WERI-Rb-1 (cell line): ENCODE results near the gene ING2.

Source experiments
- DNase-seq: peaks from one replicate; pipeline ENCODE4 v3.0.0-alpha.2; 2020
- H3K27ac ChIP-seq: fragments of 250-450 bp; sonication (Bioruptor Pico); 2 replicates; pipeline ENCODE4 v1.5.1; 2020; ENCODE audit warnings: mild to moderate bottlenecking, moderate library complexity
- H3K27me3 ChIP-seq: fragments of 250-450 bp; sonication (Bioruptor Pico); 2 replicates; pipeline ENCODE4 v1.5.1; 2021; ENCODE audit warnings: mild to moderate bottlenecking, low read depth, moderate library complexity; ENCODE audit not compliant: insufficient read depth, severe bottlenecking
- H3K36me3 ChIP-seq: fragments of 250-450 bp; sonication (Bioruptor Pico); 2 replicates; pipeline ENCODE4 v1.5.1; 2020; ENCODE audit warnings: mild to moderate bottlenecking, moderate library complexity
- H3K4me3 ChIP-seq: 2 replicates; pipeline ENCODE4 v1.5.1; 2011; ENCODE audit warnings: low read depth, mild to moderate bottlenecking, control low read depth, low read length
- H3K9me3 ChIP-seq: fragments of 250-450 bp; sonication (Bioruptor Pico); 2 replicates; pipeline ENCODE4 v1.5.1; 2021; ENCODE audit warnings: mild to moderate bottlenecking, moderate library complexity; ENCODE audit not compliant: severe bottlenecking
- TF ChIP-seq, protein P1 (sequence below): IDR thresholded peaks from 2 replicates; pipeline ENCODE4 v1.5.1; 2011; ENCODE audit warnings: low read depth, mild to moderate bottlenecking, control low read depth, inconsistent platforms, low read length

ING2 gene

DNA sequence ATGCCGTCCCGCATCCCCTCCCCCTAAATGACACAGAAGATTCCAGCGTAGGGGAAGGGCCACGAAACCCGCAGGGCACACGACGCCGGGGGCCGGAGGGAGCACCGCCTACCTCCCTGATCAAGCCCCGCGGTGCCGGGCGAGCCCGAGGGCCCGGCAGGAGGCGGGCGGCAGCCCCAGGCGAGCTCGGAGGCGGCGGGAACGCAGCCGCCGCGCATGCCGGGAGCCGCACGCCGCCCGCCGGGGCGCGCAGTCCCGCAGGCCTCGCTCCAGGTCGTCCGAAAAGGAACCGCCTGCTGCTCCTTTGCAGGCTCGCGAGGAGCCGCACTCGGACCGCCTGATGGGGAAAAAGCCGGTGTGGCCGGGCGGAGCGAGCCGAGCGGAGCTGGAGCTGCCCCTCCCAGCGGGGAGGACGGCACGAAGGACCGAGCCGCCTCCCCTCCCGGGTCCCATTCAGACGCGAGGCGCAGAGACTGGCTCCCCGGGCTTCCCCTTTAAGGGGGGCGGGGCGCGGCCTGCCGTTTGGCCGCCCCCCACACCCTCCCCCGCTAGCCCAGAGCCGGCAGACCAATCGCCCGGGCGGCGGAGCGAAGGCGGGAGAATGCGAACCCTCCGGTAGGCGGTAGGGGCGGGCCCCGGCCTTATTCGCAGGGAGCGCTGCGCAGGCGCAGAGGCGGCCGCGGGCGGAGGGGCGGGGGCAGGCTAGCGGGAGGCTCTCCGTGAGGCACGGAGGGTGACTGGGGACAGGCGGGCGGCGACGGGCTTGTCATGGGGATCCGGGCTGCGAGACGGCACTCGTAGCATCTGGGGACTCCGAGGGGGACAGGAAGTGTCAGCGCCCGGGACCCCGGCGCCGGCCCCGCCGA, 561 bp upstream of the ING2 start:
- TF ChIP-seq, protein P1, sequence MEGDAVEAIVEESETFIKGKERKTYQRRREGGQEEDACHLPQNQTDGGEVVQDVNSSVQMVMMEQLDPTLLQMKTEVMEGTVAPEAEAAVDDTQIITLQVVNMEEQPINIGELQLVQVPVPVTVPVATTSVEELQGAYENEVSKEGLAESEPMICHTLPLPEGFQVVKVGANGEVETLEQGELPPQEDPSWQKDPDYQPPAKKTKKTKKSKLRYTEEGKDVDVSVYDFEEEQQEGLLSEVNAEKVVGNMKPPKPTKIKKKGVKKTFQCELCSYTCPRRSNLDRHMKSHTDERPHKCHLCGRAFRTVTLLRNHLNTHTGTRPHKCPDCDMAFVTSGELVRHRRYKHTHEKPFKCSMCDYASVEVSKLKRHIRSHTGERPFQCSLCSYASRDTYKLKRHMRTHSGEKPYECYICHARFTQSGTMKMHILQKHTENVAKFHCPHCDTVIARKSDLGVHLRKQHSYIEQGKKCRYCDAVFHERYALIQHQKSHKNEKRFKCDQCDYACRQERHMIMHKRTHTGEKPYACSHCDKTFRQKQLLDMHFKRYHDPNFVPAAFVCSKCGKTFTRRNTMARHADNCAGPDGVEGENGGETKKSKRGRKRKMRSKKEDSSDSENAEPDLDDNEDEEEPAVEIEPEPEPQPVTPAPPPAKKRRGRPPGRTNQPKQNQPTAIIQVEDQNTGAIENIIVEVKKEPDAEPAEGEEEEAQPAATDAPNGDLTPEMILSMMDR: peak; percentile 57
- Histone ChIP-seq H3K27me3 (no peaks in the 10 kb centered on the region), H3K4me3 (peak overlapping the region; percentile 64), H3K27ac (peak overlapping the region; percentile 88), H3K9me3 (no peaks in the 10 kb centered on the region), H3K36me3 (no peaks in the 10 kb centered on the region)
- peak; percentile 100 for DNase-seq

DNA sequence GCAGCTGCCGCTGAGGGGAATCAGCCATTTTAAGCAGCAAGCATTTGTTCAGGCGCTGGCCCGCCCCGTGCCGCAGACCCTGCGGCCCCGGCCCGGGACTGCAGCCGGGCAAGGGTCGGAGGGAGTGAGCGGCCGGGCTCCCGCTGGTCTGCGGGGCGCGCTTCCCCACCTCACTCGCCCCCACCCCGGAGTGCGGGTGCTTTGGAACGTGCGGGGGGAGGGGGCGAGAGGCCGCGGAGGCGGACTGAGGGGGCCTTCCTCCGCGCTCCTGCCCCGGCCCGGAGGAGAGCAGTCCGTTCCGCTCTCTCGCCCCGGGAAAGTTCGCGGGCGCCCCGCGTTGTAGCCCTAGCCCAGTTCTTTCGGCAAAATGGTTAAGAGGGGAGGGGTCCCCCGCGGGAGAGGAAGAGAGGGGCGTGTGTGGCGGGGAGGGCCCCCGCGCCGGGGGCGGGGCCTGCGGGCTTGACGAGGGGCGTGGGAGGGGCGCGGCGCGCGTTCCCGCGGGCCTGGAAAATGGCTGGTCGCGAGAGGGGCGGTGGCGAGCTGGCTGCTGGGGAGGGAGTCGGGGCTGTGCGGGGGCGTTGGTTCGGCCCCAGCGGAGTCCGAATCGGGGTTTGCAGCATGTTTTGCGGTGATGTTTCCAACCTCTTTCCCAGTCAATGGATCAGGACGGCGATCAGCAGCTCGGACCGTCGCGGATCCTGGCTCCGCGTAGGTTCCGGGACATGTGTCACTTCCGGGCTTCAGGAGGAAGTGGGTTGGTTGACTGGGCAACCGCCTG, 942 bp downstream of the ING2 start:
- peak overlapping the region; percentile 88 for H3K27ac ChIP-seq
- H3K9me3 ChIP-seq: no peaks in the 10 kb centered on the region
- peak; percentile 92 for DNase-seq
- H3K27me3 ChIP-seq: no peaks in the 10 kb centered on the region
- TF ChIP-seq, protein P1: no peak
- no peaks in the 10 kb centered on the region; the same call in 1 of the 2 replicates for H3K36me3 ChIP-seq
- H3K4me3 ChIP-seq: peak overlapping the region; percentile 64

DNA sequence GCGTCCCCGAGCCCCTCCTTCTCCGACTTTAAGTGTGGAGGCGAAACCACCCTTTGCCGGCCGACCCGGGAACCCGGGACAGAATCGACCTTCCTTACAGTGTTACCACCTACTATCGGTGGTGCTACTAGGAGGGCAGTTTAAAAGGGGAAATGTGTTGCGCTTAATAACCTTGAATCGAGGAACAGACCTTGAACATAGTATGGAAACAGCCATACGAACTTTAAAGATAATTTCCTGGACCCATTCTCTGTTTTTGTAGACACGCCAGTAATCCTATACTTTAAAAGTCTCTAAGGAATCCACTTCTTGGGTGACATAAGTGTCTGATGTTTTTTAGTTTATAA, 1.5 kb downstream of the ING2 start:
- TF ChIP-seq, protein P1: no peak
- H3K27ac ChIP-seq: peak overlapping the region; percentile 88
- peak overlapping the region; percentile 64 for H3K4me3 ChIP-seq
- H3K27me3 ChIP-seq: no peaks in the 10 kb centered on the region
- no peaks in the 10 kb centered on the region; the same call in none of the 2 replicates for H3K36me3 ChIP-seq
- no peaks in the 10 kb centered on the region for H3K9me3 ChIP-seq
- no peak for DNase-seq

- H3K27ac ChIP-seq: no peak overlapping the region
- no peaks in the 10 kb centered on the region for H3K9me3 ChIP-seq
- no peak for DNase-seq
These were observed 3.3 kb downstream of the ING2 start for GRCh38 chr4:183507925-183508696.

GRCh38 chr4:183508697-183509335, 4.0 kb downstream of the ING2 start:
- Histone ChIP-seq H3K27me3 (no peaks in the 10 kb centered on the region), H3K36me3 (peaks cover 3% of the 10 kb centered on the region), H3K9me3 (no peaks in the 10 kb centered on the region), H3K4me3 (no peak overlapping the region), H3K27ac (no peak overlapping the region)
- TF ChIP-seq, protein P1: no peak
- DNase-seq: no peak

More at GRCh38 chr4:183507925-183508696, 3.3 kb downstream of the ING2 start:
- Histone ChIP-seq H3K27me3 (no peaks in the 10 kb centered on the region), H3K36me3 (peaks cover 3% of the 10 kb centered on the region), H3K4me3 (no peak overlapping the region)
- TF ChIP-seq, protein P1: no peak
